GM19025 (cell line): ENCODE measurements around the gene RAD9B.
"Not testable (repeated sequence)": the region's sequence is repeated elsewhere in the genome, so short reads cannot be mapped to it uniquely, and the experiment has no call there.

Source experiments
- ATAC-seq: cut with Tn5 transposase; IDR thresholded peaks from one replicate; pipeline ENCODE4 v1.9.1; 2021; ENCODE audit warnings: mild to moderate bottlenecking, low read depth, moderate library complexity; ENCODE audit not compliant: unreplicated experiment

Gene RAD9B

DNA sequence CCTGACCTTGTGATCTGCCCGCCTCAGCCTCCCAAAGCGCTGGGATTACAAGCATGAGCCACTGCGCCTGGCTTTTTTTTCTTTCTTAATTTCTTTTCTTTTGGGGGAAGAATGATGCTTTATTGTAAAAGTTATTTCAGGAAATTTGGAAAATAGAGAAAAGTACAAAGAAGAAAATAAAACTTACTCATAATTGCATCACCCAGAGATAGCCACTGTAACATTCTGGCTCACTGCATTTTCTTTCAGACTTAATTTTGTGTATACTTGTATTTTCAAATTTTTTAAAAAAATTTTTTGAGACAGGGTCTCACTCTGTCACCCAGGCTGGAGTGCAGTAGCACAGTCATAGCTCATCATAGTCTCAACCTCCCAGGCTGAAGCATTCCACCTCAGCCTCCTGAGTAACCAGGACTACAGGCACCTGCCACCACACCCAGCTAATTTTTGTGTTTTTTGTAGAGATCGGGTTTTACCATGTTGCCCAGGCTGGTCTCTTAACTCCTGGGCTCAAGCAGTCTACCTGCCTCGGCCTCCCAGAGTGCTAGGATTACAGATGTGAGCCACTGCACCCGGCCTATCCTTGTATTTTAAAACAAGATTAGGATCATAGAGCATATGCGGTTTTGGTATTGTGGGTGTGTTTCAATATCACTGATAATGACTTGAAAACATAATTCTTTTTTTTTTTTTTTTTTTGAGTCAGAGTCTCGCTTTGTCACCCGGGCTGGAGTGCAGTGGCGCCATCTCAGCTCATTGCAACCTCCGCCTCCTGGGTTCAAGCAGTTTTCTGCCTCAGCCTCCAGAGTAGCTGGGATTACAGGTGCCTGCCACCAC, 19.0 kb downstream of the RAD9B start:
- not testable (repeated sequence) for ATAC-seq

DNA sequence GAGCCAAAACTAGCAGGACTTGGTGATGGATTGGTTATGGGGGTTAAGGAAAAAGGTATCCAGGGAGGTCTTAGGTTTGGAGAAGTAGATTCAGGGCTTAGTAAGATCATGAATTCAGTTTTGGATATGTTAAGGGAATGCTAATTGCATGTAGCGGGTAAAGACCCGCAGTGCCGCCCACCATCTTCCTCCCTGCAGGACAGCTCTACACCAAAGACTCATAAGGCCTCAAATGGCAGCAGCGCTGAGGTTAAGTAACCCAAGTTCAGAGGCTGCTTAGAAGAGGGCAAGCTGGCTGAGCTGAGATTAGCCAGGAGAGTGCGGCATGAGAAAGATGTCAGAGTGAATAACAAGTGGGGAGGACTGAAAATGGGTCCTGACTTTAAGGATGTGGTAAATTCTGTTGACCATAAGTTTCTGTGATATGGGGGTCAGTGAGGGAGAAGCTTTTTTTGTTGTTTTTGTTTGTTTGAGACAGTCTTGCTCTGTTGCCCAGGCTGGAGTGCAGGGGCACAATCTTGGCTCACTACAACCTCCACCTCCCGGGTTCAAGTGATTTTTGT, 26.2 kb downstream of the RAD9B start:
- no peak for ATAC-seq

DNA sequence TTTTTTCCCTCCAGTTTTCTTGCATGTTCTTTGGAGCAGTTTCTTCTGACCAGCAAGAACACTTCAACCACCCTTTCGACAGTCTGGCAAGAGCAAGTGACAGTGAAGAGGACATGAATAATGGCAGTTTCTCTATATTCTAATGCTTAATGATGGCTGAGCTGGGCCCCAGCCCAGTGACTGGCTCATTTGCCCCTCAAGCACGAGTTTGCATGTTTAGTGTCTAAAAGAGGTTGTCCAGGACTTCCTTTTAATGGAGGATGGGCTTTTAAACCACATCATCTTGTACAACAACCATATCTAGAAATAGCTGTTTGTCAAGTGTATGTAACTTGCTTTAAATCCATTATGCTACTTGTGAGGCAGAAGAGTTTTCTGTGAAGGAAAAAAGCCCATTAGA, 28.4 kb downstream of the RAD9B start:
- ATAC-seq, result no peak

DNA sequence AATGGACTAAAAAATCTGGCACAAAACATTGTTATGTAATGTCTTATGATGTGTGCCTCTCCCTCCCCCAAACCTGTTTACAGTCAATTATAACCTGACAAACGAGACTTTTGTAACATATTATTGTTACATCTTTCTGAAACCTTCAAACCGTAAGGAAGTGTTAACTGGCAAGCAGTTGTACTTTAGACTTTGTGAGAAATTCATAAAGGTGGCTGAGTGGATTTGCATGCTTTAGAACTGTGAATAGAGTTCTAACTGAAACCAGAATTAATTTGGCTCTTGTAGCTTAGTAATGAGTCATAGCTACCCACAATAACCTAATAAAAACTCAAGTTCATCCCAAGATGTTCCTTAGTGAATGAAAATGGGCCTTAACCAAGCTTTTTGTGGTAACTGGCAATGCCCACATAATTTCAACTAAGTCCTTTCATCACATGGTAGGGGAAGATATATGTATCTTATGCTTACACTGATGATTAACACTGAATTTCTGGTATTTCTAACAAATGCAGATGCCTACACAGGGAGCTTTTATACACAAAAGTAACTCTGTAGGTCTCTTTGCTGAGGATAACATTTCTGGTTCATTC, 29.7 kb downstream of the RAD9B start:
- ATAC-seq, result peak; percentile 93

DNA sequence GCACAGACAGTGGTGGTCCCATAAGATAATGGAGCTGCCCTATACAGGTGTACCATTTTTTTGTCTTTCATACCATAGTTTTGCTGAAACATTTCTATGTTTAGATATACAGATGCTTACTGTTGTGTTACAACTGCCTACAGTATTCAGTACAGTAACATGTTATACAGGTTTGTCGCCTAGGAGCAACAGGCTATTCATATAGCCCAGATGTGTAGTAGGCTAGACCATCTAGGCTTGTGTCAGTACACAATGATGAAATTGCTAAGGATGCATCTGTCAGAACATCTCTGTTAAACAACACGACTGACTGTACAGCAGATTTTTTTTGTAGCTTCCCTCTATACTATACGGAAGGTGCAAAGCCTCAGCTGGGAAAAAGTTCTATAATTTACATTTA, 30.5 kb downstream of the RAD9B start:
- no peak for ATAC-seq

DNA sequence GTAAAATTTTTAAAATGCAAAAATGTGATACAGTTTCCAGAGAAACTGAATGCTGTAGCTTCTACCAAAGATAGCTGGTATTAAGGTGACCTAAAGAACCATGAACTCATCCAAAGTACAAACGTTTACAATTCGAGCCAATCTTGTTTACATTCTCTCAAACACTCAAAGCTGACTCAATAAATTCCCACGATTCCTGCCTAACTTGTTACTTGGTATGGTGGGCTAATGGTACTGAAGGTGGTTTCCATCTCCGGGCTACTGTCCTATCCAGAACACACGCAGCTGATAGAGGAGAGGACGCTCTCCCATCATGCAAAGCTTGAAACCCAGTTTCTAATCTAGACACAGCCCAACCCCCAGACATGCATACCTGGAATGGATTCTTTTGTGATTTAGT, 31.5 kb downstream of the RAD9B start:
- no peak for ATAC-seq

DNA sequence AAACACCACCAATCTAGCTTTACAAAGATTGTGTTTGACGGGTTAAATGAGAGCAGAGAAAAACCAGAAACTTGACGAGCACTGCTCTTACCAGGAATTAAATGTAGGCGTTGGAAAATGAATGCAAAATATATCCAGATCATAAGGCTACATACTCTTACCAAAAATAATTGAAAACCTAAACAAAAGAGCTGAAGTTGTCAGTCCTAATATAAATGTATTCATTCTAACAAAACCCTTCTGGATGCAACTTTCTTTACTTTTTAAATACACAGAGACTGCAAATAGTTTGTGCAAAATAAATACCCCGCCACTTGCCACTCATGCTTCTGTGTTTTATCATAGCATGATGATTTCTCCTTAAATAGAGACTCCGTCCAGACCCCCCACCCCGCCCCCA, 32.7 kb downstream of the RAD9B start:
- no peak for ATAC-seq

DNA sequence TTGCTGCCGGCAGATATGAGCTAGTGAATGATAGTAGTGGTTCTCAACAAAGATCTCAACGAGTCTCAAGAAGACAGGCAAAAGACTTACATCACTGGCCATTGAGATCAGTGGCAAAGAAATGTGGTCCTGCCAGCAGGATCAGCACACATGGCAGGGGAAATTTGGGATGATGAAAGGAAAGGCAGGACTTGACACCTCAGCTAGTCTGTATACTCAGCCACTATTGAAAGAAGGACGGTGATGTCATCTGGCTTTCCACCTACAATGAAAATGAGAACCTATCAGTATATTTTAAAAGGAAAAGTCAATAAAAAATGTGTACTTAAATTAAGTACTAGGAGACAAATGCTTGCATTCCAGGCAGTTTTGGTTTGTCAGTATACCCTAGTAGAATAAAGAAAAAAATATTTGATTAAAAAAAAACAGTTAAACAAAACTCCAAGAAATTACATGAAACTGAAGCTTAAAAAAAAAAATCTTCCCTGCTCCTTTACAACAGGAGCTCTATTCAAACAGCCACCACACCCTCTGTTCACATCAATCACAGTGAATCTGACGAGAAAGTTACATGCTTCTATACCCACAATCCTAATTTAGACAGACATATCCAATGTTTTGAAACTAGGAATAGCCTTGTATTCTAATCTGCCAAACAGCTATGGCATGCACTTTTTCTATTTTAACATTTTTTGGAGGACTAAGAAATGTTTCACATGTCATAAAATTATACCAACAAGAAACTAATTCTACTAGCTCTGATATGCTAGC, 34.9 kb downstream of the RAD9B start:
- no peak for ATAC-seq

DNA sequence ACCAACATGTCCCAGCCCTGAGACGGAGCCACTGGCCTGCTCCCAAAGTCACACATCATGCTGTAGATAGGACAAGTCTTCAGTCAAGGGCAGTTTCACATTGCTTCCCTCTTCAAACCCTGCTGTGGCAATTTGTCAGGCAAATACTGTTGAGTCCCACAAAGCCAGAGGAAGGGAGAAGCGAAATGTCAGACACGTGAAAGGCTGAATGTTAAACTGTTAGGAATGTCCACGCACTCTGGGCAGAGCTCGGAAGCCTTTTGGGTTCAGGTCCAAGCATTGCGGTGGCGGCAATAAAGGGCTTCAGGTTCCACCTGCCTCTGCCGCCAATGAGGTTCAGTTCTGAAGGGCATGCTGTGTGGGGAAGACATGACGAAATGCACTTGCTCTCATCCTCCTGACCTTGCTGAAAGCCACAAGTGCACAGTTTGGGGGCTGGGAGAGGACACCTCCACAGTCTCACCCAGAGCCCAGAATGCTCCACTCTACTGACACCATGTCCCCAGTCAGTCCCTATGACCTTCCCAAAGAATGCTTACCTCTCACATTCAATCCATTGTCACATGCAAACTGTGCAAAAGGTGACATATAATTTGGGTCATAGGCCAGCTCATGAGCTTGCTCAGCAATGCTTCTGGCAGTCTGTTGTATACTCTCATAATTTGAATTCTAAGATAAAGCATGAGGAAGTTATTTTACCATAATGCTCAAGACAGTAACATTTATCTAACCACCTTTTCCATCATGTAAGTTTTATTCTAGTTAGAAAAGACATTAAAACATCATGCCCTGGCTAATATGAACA, 35.7 kb downstream of the RAD9B start:
- ATAC-seq, result no peak

DNA sequence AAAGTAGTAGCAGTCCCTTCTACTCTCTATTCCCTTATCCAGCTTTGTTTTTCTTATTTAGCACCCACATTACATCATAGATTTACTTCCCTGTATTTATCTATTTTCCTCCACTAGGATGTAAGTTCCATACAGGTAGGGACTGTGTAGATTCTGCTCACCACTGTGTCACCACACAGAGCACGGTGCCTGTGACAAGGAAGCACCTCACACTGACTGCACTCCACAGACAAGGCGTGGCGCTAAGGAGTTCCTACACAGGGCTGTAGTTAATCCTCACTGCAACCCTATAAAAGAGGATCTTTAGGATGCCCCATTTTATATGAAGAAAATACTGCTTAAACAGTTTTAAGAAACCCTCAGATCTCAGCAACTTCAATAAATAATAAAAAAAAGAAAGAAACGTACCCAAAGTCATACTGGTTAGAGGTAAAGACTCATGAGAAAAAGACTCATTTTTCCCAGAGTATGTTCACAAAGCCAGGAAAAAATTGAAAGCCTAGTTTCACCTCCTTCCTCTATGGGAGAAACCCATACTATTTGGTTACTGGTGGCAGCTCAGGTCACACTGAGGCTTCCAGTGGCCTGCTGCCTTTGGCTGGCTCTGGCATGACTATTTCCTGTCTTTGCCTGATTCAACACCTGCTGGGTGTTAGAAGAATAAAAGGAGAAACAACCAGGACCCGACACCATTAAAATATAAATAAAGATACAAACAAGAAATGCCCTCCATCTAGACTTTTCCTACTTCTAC, 36.9 kb downstream of the RAD9B start:
- ATAC-seq, result no peak

DNA sequence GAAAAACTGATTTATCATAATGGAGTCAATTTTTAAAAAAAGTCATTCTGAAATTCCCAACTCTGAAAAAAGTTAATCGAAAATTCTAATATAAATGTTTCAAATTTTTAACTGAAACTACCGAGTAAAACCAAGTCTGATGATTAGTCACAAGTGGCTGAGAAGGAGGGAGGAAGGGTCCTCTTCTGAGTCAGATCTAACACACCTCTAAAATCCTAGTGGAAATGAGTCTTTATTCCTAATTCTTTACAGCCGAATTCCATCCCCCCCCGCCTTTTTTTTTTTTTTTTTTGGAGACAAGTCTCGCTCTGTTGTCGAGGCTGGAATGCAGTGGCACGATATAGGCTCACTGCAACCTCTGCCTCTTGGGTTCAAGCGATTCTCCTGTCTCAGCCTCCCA, 37.9 kb downstream of the RAD9B start:
- ATAC-seq, result no peak

DNA sequence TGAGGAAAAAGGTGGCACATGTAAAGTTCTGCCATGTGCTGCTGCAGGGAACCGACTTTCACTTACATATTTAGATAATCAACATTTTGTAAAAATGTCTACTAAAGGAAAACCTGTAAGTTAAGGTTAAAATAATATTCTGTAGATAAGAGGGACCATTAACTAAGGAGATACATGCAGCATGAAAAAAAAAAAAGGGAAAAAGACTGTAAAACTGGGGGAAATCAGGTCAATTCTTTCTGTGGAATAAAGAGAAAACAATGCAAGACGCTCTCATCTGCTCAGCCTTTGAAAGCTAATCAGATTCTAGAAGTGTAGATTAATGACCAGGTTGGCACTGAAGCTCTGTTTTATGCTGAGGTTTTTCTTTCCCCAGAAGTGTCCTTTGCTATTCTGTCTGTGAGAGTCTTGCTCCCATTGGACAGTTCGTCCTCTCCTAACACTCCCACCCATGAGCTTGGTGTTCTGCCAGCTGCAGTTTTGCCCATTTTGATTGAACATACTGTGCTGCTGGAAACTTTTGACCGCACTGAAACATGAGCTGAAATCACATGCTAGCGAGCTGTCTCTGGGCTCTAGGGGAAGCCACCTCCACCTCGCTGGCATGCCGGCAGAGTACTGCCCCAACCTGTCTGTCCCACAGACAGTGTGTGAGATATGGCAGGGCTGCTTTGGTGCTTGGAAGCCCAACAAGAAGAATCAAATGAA, 41.3 kb downstream of the RAD9B start:
- no peak for ATAC-seq

DNA sequence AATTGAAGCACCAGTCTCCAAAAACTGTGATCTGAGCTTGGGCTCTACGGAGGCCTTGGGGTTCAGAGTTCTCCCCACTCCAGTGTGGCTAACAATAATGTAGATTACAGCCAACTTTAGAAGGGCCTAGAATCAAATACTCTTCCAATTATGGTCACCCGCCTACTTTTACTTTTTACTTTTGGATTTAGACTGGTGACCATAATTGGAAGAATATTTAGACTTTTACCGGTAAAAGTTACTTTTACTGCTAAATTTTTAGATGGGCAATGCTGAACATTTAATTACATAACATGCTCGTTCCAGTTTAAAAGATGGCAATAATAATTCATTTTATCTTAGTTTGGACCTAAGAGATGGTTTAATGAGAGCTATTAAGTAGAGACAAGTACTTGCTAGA, 41.8 kb downstream of the RAD9B start:
- ATAC-seq, result no peak

DNA sequence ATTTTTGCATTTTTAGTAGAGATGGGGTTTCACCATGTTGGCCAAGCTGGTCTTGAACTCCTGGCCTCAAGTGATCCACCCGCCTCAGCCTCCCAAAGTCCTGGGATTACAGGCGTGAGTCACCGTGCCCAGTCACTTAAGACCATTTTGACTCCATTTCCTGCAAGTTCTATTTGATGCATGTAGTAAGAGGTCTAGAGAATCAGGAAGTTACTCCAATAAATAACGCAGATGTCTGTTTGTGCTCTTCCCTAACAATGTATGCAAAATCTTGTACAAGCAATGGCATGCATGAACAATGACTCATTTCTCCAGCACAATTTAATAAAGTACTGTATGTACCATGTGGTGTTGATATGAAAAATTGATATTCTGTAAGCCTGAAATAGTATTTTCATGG, 43.1 kb downstream of the RAD9B start:
- not testable (repeated sequence) for ATAC-seq

DNA sequence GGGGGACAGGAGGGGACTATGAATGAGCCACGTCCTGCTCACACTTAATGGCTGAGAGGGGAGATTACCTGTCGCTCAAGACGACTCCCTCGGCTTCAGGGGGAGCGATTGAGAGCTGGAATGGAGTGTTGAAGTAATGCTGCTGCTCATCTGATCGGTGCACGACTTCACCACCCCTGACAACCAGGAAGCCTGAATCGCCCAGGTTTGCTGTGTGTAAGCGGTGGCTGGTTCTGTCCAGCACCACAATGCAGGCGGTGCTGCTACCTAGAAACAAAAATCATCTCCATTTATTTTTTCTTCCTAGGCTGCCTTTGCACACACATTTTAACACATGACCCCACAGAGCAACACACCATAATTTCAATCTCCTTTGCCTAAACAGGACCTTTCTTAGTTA, 43.7 kb downstream of the RAD9B start:
- no peak for ATAC-seq

DNA sequence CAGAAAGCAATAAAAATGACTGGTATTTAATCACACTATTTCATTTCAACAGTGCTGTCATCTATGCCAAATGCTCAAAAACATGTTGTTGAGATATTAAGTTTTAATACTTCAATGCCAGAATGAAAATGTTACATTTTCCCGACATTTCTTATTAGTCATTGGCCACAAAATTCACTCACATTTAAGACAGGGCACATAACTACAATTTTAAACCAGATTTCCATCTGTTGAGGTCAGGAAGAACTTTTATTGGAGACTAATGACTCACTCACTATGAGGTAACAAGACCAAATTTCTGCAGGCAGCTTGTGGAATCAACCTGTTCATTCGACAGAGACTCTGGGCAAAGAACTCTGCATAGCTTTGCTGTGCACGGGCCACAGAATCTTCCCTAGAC, 44.2 kb downstream of the RAD9B start:
- no peak for ATAC-seq

DNA sequence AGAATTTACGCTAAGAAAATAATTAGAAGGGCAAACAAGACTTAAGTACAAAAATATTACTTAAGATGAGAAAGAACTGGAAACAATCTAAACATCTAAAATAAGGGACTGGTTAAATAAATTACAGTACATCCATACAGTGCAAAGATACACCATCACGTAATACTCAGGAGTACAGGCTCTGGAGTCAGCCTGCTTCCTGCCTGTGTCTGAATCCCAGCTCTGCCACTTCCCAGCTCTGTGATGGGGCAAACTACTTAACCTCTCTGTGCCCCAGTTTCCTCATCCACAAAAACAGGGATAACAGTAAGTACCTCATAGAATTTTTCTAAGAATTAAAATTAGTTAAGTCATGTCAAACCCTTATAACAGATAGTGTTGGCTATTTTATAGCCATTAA, 45.0 kb downstream of the RAD9B start:
- no peak for ATAC-seq

DNA sequence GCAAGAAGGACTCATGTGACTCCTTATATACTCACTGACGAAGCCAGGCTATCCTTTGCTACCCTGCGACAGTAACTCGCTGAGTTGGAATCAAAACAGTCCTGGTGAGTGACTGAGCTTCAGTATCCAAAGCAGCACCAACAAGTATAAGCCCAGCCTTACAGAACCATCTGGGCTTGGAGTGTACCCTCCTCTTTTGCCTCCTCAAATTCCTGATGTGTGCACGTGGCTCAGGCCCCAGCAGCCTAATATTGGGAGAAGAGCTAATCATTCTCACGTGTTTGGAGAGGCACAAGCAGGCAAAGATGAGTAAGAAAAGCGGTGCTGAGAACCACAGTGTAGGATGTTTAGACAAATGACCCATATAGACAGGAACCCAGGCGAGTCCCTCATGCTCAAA, 46.5 kb downstream of the RAD9B start:
- no peak for ATAC-seq

DNA sequence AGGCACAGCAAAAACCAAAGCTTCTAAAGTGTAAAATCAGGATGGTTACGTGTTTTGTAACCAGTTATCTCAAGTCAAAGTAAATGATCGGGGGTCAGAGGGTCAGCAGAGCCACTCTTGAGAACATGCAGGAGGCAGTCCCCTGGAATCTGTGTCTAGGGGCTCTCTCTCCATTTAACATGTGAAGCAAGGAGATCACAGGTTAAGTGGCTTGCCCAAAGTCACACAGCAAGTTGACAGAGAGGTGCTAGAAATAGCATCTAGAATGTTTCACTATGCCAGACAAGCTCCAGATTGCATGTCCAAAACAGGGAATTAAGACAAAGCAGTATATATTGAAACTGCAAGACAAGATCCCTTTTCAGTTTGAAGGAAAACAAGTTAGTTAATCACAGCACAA, 47.6 kb downstream of the RAD9B start:
- no peak for ATAC-seq
